ENCODE data around the gene GUSB.
"Not testable (repeated sequence)": the region's sequence is repeated elsewhere in the genome, so short reads cannot be mapped to it uniquely, and the experiment has no call there.

Gene GUSB

DNA sequence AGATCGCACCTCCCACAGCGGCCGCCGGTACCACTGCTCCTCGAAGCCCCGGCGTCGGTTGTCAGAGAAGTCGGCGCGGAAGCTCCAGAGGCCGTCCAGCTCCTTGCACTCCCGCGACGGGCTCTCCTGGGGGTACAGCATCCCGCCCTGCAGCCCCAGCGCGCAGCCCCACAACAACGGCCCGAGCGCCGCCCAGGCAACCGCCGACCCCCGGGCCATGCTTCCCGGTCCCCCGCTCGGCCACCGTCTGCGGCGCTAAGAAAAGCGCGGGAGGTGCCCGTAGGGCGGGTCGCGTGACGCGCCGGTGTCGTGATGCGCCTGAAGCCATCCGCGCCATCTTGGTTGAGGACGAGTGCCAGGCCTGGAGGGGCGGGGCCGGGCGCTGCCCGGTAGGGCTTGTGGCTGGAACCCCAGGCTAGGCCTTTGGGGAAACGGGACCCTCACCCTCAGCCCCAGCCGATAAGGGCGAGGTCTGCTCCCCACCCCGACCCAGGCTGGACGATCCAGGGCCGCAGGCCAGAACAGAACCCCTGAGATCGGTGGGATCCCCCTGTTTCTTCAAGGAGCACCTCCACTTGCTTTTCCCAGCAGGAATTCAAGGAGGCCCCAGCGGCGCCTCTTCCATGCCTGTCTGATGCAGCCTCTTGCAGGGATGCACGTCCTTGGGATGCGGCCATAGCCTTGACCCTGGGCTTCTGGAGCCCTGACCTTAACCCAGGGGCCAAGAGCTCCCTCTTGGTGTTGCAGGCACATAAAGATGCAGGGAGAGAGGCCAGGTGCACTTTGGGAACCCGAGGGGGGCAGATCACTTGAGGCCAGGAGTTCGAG, at the start of gene GUSB:
TSS of gene GUSB (minus strand) at position 249 of the 828 bp plus-strand sequence. CDS start at position 219, 30 bp downstream.
- DNase-seq: peak; percentile 77

DNA sequence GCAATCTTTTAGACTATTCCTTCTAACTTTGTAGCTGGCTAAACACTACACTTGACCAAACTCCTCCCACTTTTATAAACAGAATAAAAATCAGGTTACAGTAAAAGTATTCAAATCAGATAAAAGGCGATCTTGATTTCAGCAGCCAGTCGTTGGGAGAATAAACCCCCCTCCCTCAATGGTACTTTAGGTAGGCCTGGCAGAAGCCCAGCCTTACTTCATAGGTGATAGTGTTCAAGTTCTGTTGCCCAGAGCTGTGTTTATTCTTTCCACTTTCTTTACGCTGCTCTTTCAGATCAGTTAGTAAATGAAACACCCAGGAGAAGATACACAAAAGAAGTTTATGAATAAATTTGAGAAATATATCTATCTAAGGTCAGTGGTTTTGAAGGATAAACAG, 46.3 kb upstream of the GUSB start:
- DNase-seq: not testable (repeated sequence)

DNA sequence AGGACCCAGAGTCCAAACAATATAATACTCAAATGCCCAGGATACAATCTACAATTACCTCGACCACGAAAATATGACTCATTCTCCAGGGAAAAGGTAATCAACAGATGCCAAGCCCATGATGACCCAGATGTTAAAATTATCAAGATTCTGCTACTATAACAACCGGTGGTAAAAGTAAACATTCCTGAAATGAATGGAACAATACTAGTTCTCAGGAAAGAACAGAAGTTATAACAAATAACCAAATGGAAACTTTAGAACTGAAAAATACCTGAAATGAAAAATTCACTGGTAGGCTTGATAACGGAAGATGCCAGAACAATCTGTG, 34.1 kb upstream of the GUSB start:
- no peak for DNase-seq

DNA sequence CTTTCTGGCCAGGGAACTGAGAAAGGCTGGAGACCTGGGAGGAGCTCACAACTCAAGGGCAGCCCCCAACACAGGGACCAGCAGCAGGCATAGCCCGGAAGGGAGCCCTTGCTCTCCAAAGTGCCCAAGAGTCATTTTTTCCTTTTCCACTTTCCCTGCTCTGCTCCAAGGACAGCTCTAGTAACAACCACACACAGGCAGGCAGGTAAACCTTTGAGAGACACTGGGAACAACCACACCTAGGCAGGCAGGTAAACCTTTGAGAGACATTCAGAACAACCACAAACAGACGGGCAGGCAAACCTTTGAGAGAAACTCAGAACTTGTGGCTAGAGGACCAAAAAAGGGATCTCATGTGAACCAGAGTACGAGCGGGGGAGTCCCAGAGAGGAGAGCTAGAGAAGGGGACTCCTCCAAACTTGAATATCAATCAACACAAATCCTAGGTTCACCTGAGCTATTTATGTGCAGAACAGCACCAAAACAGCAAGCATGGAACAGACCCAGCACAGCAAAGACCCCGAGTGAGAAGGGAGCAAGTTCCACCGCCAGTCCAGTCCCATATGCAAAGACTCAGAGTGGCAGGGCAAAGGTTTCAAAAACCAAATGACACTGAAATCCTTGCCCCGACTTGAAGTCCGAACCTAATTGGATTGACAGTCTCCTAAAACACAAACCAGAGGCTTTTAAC, 33.6 kb upstream of the GUSB start:
- no peak for DNase-seq

DNA sequence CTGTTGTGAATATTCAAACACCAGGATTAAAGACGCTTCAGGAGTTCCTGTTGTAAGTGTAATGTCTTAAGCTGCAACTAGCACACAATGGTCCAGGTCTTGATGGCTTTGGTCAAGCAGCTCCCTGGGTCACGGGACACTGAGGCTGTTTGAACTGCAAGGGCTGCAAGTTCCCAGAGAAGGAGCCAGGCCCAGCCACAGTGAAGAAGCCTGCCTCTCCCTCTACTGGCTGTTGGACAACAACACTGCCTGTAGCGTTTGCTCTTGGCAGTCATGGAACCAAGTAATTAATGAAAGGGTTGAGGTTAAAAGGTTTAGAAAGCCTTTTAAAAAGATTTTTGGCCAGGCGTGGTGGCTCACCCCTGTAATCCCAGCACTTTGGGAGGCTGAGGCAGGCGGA, 31.9 kb upstream of the GUSB start:
- peak; percentile 6 for DNase-seq

DNA sequence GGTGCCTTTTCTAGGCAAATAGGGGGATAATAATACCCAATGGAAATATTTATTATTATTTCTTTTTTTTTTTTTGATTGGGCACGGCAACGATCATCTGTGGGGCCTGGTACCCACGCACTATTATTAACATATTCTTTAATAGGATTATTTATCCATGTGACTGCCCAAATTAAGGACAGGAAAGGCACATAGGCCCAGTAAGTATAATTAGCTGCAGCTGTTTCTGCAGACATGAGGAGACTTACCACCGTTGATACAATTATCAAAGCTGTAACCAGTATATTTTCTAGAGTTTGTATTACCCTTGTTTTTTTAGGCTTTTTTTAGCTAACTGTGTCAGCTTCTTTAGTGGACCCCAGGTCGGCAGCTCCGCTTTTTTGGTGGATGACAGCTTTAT, 25.2 kb upstream of the GUSB start:
- DNase-seq: no peak

DNA sequence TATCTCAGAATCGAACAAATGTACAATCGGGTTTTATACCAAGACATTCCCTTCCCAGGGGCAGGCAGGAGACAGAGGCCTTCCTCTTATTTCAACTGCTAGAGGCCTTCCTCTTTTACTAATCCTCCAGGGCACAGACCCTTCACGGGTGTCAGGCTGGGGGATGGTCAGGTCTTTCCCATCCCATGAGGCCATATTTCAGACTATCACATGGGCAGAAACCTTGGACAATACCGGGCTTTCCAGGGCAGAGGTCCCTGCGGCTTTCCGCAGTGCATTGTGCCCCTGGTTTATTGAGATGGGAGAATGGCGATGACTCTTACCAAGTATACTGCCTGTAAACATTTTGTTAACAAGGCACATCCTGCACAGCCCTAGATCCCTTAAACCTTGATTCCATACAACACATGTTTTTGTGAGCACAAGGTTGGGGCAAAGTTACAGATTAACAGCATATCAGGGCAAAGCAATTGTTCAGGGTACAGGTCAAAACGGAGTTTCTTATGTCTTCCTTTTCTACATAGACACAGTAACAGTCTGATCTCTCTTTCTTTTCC, 23.2 kb upstream of the GUSB start:
- not testable (repeated sequence) for DNase-seq

DNA sequence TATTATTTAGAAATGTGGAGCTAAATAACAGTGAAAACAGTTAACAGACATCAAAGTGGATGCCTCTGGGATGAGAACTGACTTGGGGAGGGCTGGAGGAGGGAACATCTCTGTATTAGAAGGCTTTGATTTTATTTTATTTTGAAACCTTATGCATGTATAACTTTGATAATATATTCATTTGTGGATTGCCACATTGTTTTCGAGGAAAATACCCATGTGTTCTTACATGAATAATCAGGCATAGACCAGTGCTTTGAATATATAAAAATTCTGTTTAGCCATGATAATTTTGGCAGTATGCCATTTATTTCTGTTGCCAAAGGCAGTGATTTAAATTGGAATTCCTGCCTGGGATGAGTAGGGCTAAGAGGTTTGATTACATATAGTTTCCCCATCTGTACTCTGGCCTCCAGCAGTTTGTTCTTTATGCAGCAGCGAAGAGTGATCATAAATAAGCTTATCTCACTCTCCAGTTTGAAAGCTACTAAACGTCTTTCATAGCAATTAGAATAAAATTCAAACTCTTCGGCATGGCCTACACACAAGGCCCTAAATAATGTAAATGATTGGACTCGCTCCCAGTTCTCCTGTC, 18.9 kb upstream of the GUSB start:
- DNase-seq: not testable (repeated sequence)

DNA sequence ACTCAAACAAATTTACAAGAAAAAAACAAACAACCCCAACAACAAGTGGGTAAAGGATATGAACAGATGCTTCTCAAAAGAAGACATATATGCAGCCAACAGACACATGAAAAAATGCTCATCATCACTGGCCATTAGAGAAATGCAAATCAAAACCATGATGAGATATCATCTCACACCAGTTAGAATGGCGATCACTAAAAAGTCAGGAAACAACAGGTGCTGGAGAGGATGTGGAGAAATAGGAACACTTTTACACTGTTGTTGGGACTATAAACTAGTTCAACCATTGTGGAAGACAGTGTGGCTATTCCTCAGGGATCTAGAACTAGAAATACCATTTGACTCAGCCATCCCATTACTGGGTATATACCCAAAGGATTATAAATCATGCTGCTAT, 13.0 kb upstream of the GUSB start:
- not testable (repeated sequence) for DNase-seq

DNA sequence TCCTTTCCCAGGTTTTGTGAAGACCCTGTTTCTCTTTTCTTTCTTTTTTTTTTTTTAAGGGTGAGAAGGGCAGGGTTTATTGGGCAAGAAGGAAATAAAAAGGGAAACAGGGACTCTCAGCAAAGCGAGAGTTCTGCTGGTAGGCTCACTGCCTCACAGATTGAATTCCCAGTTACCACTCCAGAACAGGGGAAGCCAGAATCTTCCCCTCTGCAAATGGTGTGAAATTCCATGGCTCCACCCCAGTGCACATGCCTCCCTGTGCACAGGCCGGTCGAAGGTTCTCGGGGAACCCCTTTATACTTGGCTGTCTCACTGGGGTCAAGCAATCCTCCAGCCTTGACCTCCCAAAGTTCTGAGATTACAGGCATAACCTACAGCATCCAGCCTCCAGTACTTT, 10.5 kb upstream of the GUSB start:
- DNase-seq: no peak

DNA sequence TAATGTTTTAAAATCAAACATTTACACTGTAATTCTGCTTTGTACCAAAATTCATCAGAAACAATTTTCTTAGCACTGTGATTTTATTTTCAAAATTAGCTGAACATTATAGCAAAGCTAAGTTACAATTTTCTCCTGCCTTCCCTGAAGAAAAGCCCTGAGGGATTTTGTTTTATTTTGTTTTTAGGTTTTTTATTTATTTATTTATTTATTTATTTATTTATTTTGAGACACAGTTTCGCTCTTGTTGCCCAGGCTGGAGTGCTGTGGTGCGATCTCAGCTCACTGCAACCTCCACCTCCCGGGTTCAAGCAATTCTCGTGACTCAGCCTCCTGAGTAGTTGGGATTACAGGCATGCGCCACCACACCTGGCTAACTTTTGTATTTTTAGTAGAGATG, 9.8 kb upstream of the GUSB start:
- DNase-seq: not testable (repeated sequence)

DNA sequence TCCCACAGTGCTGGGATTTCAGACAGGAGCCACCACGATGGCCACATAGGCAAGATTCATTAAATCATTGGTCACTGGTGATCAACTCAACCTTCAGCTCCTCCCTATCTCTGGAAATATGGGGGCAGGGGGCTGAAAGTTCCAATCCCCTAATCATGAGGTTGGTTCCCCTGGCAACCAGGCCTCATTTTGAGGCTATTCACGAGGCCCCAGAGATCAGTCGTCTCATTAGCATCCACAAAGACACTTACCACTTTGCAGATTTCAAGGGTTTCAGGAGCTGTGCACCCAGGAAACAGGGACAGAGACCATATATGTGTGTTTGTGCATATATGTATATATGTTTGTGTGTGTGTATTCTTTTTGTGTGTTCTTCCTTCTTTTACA, 7.7 kb upstream of the GUSB start:
- no peak for DNase-seq

DNA sequence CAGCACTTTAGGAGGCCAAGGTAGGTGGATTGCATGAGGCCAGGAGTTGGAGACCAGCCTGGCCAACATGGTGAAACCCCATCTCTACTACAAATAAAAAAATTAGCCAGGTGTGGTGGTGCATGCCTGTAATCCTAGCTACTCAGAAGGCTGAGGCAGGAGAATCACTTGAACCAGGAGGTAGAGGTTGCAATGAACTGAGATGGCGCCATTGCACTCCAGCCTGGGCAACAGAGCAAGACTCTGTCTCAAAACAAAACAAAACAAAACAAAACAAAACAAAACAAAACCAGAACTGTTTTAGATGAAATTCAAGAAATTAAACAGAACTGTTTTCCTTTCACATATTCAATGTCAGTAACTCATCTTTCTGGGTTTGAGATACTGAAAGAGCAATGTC, 6.5 kb upstream of the GUSB start:
- not testable (repeated sequence) for DNase-seq

DNA sequence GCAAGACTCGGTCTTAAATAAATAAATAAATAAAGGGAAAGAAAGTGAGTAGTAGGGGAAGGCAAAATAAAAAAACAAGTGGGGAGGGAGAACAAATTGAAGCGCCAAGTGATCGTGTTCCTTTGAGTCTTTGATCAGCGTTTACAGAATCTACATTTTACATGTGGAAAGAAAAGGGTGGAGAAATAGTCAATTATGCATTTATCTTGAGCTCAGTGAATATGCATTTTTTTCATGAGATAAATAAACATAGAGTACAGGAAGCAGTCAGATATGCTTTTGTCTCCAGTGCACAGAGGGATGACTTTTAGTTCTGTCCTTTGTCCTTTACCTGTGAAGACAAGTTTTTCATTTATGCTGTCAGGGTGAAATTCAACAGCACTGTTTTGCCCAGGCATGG, 6.1 kb upstream of the GUSB start:
- DNase-seq: no peak

DNA sequence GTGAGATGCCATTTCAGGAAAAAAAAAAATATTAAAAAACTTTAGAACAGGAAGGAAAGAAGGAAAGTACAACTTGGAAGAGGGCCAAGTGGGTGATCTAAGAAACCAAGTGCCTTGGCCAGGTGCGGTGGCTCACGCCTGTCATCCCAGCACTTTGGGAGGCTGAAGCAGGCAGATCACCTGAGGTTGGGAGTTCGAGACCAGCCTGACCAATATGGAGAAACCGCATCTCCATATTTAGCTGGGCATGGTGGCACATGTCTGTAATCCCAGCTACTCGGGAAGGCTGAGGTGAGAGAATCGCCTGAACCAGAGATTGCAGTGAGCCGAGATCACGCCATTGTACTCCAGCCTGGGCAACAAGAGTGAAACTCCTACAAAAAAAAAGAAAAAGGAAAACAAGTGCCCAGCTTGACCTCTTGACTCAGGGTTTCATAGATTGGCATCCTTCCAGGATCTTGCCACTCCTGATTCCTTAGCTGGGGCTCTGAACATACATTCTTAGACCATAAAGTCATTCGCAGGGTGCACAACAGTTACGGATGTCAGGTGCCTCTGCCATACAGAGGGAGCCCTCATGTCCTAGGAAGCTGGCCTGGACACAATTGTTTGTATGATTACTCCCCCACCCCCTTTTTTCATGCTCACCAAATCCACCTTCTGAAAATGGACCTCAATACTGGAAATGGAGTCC, 2.1 kb upstream of the GUSB start:
- DNase-seq: no peak

DNA sequence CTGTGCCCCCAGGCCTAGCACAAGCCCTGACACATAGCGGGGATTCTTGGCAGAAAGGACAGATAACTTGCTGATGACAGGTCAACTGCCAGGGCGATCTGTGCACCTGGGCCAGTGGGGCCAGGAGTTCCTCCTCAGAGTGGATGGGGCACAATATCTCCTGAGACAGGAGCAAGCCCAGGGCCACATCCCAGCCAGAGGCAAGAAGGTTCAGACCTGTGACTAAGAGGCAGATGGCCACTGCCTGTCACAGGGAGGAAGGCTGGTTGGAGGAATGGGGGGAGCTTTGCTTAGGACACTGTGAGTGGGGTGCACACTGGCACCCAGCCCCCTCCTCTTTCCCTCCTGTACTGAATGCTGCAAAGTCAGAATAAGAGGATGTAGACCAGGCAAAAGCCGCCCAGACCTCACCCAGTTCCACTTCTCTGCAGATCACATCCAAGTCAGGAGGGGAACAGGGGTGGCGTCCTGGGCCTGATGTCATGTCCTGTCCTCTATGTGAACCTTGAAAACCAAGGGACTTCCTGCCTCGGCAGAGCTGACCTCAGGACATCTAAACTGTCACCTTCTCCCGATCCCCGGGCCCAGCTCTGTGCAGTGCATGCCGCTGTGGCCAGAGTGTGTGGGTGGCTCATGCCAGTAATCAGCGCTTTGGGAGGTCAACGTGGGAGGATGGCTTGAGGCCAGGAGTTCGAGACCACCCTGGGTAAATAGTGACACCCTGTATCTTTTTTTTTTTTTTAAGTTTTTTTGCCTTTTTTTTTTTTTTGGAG, 1.3 kb downstream of the GUSB start:
- no peak for DNase-seq

DNA sequence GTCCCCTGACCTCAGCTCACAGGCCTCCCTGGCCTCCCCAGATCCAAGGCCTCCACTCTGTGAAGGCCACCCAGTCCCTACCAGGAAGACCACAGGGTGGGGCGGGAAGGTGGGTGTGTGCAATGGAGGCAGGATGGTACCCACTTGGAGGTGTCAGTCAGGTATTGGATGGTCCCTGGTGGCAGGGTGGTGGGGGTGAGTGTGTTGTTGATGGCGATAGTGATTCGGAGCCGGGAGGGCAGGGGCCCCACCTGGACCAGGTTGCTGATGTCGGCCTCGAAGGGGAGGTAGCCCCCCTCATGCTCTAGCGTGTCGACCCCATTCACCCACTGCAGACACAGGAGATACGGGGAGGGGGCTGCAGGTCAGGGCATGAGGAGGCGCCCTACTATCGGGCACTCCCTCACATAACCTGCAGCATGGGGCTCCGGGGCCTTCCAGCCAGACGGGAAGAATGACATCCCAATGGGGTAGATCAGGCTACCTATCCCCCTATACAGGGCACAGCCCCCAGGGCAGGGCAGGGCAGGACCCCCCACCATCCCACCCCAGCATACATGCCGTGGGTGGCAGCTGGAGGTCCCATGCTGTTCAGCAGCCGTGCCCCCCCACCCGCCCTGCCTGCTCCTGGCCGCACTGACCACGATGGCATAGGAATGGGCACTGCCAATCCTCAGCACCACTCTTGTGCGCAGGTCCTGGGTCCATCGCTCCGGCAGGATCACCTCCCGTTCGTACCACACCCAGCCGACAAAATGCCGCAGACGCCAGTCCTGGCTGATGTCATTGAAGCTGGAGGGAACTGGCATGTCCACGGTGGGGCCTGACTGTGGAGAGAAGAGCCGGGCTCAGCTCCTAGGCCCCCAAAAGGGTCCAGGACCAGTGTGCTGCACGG, 2.2 kb downstream of the GUSB start:
- no peak for DNase-seq

DNA sequence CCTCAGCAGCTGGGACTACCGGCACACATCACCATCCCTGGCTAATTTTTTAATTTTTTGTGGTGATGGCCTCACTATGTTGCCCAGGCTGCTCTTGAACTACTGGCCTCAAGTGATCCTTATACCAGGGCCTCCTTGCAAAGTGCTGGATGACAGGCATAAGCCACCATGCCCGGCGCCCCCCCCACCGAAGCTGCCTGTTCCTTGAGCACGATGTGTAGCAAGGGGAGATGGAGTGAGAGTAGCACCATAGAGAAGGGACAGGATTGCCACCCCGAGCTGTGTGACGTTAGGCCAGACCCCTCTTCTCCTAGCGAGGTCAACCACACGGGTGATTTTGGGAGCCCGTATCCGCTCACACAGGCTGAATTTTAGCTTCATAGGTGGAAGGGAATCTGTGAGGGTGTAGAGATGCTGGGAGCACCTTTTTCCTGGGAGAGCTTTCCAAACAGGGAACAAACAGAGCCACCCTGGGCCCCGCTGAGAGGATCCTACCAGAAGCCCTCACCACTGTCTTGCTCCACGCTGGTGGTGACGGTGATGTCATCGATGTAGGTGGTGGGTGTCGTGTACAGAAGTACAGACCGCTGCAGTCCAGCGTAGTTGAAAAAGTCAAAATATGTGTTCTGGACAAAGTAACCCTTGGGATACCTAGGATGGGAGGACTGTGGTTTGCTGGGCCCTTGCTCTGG, 3.0 kb downstream of the GUSB start:
- DNase-seq: no peak

DNA sequence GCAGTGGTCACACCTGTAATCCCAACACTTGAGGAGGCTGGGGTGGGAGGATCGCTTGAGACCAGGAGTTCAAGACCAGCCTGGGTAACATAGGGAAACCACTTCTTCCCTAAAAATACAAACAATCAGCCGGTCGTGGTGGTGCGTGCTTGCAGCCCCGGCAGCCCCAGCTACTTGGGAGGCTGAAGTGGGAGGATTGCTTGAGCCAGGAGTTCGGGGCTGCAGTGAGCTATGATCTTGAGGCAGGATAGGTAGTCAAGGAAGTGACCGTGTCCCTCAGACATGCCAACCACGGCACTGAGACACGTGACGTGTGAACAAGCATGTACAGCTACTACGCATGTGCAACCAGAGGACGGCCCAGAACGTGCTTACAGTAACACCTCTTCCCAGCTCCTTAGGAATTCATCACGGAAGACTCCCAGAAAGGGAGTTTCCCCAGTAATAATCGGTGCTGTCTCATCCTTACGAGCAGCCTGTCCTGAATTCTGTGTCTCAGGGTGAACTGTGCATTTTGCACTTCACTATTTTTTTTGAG, 5.3 kb downstream of the GUSB start:
- DNase-seq: no peak

DNA sequence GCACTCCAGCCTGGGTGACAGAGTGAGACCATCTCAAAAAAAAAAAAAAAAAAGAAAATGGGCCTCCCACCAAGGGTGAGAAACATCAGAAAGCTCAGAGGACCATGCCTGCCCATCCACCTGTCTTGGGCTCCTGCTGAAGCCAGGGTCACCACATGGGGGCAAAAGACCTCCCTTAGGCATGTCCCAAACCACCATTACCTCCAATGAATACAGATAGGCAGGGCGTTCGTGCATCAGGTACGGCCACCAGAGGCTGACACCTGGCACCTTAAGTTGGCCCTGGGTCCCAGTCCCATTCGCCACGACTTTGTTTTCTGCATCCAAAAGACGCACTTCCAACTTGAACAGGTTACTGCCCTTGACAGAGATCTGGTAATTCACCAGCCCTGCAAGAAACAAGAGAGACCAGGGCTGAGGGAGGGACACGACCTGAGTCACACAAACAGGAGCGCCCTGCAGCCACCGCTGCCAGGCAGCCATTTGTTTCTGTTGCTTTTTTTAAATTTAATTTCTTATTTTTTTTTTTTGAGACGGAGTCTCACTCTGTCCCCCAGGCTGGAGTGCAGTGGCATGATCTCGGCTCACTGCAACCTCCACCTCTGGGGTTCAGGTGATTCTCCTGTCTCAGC, 6.1 kb downstream of the GUSB start:
- no peak for DNase-seq

Data from SHP77 treated with DMSO at 0.1 percent for 48 hours (cell line).